Breast epithelium (tissue), 4 donors: Measurements from ENCODE around the gene DENND4B. TPM values are rescaled to one million over a fixed set of nuclear protein-coding genes. Genes with fewer than 3 reads are reported as not detected.
"Not testable (repeated sequence)": the region's sequence is repeated elsewhere in the genome, so short reads cannot be mapped to it uniquely, and the experiment has no call there.

ENCODE experiments used
- DNase-seq, 2 donors: peaks; one replicate each; pipeline ENCODE4 v3.0.0-alpha.2; 2019; ENCODE audit warnings: low spot score in 2 of 2
- H3K27ac ChIP-seq, 2 donors: fragments of 200-600 bp; sonication (generic) in 1 of 2; one replicate each; pipeline ENCODE4 v1.5.1; 2016 to 2019; ENCODE audit warnings: mild to moderate bottlenecking in 1 of 2
- H3K27me3 ChIP-seq, 2 donors: fragments of 200-600 bp; sonication (generic) in 1 of 2; one replicate each; pipeline versions ENCODE4 v1.5.1 to v1.6.0; 2017 to 2019; ENCODE audit warnings: control low read depth in 1 of 2, mild to moderate bottlenecking in 1 of 2
- H3K36me3 ChIP-seq: fragments of 200-600 bp; one replicate; pipeline ENCODE4 v1.5.1; 2019
- H3K4me1 ChIP-seq, 2 donors: fragments of 200-600 bp; sonication (generic); one replicate each; pipeline ENCODE4 v1.5.1; 2016 to 2019; ENCODE audit warnings: control low read depth in 1 of 2
- H3K4me3 ChIP-seq, 3 donors: fragments of 200-600 bp; sonication (generic); 1 replicate in 2 of 3; 2 replicates in 1 of 3; pipeline ENCODE4 v1.5.1; 2016 to 2019; ENCODE audit warnings: mild to moderate bottlenecking in 3 of 3, moderate library complexity in 2 of 3
- H3K9me3 ChIP-seq, 2 donors: fragments of 200-600 bp; sonication (generic) in 1 of 2; one replicate each; pipeline ENCODE4 v1.5.1; 2016 to 2019; ENCODE audit warnings: control low read depth in 1 of 2
- CTCF ChIP-seq, 3 donors: fragments of 450-650 bp; IDR thresholded peaks; one replicate each; pipeline ENCODE4 v1.5.1; 2016 to 2017; ENCODE audit warnings: antibody characterized with exemption in 3 of 3, mild to moderate bottlenecking in 3 of 3, moderate library complexity in 3 of 3
- POLR2A ChIP-seq: fragments of 450-650 bp; IDR thresholded peaks from one replicate; pipeline ENCODE4 v1.6.1; 2016; ENCODE audit warnings: antibody characterized with exemption, mild to moderate bottlenecking, moderate library complexity
- POLR2AphosphoS5 ChIP-seq, 3 donors: sonication (generic); formaldehyde crosslinking; IDR thresholded peaks; one replicate each; pipeline ENCODE4 v1.6.1; 2017; ENCODE audit warnings: antibody characterized with exemption in 3 of 3
- intact Hi-C: fragments of 100-400 bp; cut with DNase I; formaldehyde crosslinking; loops from one replicate; pipeline ENCODE4 v1.15.1; 2023; ENCODE audit warnings: low total_unique reads
- total RNA-seq, 3 donors: library from RNA; depleted of rRNA; stranded (reverse); fragments of >200 nt; gene quantifications; one replicate each; pipeline ENCODE4 v1.1.0, GENCODE V29; 2016

Gene DENND4B
- total RNA-seq, 3 donors from 2014 or later: 33.4 to 34.1 (median 33.8) TPM

DNA sequence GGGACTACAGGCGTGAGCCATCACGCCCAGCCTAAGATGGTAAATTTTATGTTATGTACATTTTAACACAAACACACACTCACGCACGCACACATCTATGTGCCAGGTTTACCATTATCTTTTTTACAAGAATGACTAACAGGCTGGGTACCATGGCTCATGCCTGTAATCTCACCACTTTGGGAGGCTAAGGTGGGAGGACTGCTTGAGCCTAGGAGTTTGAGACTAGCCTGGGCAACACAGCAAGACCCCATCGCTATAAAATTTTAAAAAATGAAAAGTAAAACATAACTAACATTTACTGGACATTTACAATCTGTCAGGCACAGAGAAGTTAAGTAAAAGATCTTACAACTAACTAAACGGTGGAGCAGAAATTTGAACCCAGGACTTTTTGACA lies 38.4 kb downstream of the DENND4B start:
- no peaks in the 10 kb centered on the region for H3K27me3 ChIP-seq
- H3K4me1 ChIP-seq: no peaks in the 10 kb centered on the region
- DNase-seq: no peak
- intact Hi-C loops: no loop called here
- no peak overlapping the region for H3K4me3 ChIP-seq
- H3K36me3 ChIP-seq: no peaks in the 10 kb centered on the region
- no peak overlapping the region for H3K27ac ChIP-seq
- H3K9me3 ChIP-seq: no peaks in the 10 kb centered on the region
- TF ChIP-seq CTCF (IDR thresholded peaks at IDR 0.05) (no peak), POLR2A (no peak), POLR2AphosphoS5 (IDR thresholded peaks at IDR 0.05) (no peak)

GRCh38 chr1:153907134-153907533 lies 39.4 kb downstream of the DENND4B start:
- intact Hi-C loops: no loop called here
- DNase-seq: no peak
- TF ChIP-seq POLR2A (no peak), CTCF (IDR thresholded peaks at IDR 0.05) (no peak), POLR2AphosphoS5 (IDR thresholded peaks at IDR 0.05) (no peak)
- H3K27me3 ChIP-seq: no peaks in the 10 kb centered on the region
- no peak overlapping the region for H3K27ac ChIP-seq
- H3K4me3 ChIP-seq: no peak overlapping the region
- H3K9me3 ChIP-seq: no peaks in the 10 kb centered on the region
- no peaks in the 10 kb centered on the region for H3K4me1 ChIP-seq
- H3K36me3 ChIP-seq: no peaks in the 10 kb centered on the region

DNA sequence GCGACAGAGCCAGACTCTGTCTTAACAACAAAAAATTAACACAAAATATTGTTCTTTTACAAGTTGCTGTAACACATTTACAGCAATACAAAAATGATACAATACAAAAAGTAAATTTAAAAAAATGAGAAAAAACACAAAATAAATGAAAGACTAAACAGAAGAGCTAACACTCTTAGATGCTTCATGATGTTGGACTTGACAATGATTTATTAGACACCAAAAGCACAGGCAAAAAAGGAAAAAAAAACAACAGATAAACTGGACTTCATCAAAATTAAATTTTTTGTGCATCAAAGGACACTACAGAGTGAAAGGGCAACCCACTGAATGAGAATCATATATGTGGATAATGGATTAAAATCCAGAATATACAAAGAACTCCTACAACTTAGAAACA lies 40.1 kb downstream of the DENND4B start:
- H3K27ac ChIP-seq: no peak overlapping the region
- no peak for TF ChIP-seq POLR2AphosphoS5 (IDR thresholded peaks at IDR 0.05)
- no peak for TF ChIP-seq POLR2A
- no peak for TF ChIP-seq CTCF (IDR thresholded peaks at IDR 0.05)
- H3K36me3 ChIP-seq: no peaks in the 10 kb centered on the region

DNA sequence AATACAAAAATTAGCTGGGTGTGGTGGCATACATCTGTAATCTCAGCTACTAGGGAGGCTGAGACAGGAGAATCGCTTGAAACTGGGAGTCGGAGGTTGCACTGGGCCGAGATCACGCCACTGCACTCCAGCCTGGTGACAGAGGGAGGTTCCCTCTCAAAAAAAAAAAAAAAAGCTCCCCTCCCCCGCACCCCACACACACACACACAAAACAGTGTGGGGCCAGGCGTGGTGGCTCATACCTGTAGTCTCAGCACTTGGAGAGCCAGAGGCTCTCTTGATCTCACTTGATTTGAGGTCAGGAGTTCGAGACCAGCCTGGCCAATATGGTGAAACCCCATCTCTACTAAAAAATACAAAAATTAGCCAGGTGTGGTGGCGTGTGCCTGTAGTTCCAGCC lies 40.6 kb downstream of the DENND4B start:
- H3K27ac ChIP-seq: not testable (repeated sequence)

More for the DNA sequence above, 40.1 kb downstream of the DENND4B start:
- H3K9me3 ChIP-seq: no peaks in the 10 kb centered on the region
- no peak overlapping the region for H3K4me3 ChIP-seq
- DNase-seq: no peak
- H3K4me1 ChIP-seq: no peaks in the 10 kb centered on the region
- no peaks in the 10 kb centered on the region for H3K27me3 ChIP-seq
- intact Hi-C loops: no loop called here

DNA sequence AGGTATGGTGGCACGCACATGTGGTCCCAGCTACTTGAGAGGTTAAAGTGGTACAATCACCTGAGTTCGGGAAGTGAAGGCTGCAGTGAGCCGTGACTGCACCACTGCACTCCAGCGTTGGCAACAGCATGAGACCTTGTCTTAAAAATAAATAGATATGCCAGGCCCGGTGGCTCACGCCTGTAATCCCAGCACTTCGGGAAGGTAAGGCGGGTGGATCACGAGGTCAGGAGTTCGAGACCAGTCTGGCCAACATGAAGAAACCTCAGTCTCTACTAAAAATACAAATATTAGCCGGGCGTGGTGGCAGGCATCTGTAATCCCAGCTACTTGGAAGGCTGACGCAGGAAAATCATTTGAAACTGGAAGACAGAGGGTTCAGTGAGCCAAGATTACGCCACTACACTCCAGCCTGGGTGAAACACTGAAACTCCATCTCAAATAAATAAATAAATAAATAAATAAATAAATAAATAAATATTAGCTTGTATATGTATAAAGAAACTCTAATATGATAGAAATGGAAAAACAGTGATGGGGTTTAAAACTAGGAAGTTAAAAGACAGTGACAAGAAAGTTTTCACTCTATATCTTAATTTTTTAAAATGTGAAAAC lies 42.6 kb downstream of the DENND4B start:
- TF ChIP-seq POLR2A (no peak), POLR2AphosphoS5 (IDR thresholded peaks at IDR 0.05) (no peak), CTCF (IDR thresholded peaks at IDR 0.05) (no peak)
- no peaks in the 10 kb centered on the region for H3K27me3 ChIP-seq
- H3K4me1 ChIP-seq: no peaks in the 10 kb centered on the region
- no peaks in the 10 kb centered on the region for H3K9me3 ChIP-seq
- no peaks in the 10 kb centered on the region for H3K36me3 ChIP-seq
- no peak overlapping the region for H3K4me3 ChIP-seq
- DNase-seq: no peak
- no peak overlapping the region for H3K27ac ChIP-seq
- intact Hi-C loops: no loop called here

More for the DNA sequence above, 40.6 kb downstream of the DENND4B start:
- DNase-seq, H3K36me3 ChIP-seq, H3K9me3 ChIP-seq, H3K4me3 ChIP-seq, intact Hi-C loops, H3K4me1 ChIP-seq, H3K27me3 ChIP-seq: not testable (repeated sequence)

DNA sequence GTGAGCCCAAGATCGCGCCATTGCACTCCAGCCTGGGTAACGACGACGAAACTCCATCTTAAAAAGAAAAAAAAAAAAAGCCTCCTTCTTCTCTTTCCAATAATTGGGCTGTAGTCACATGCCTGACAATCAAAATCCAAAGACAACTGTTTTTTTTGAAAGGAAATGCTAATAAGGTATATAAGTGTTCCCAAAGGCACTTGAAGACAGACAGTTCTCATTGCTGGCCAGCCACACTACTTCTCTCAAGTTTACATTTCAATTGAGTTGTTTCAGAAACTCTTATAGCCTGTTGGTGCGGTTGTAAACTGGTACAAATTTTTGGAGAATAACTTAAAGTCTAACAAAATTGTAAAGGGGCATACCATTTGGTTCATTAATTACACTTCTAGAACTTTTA lies 47.0 kb downstream of the DENND4B start:
- TF ChIP-seq POLR2AphosphoS5 (IDR thresholded peaks at IDR 0.05): no peak
- no peak for TF ChIP-seq POLR2A
- no peak for TF ChIP-seq CTCF (IDR thresholded peaks at IDR 0.05)

GRCh38 chr1:153895866-153896265 lies 50.7 kb downstream of the DENND4B start:
- intact Hi-C loops, H3K4me1 ChIP-seq, H3K27ac ChIP-seq, H3K4me3 ChIP-seq, H3K9me3 ChIP-seq, H3K36me3 ChIP-seq, DNase-seq, H3K27me3 ChIP-seq: not testable (repeated sequence)

More for the DNA sequence above, 47.0 kb downstream of the DENND4B start:
- no peaks in the 10 kb centered on the region for H3K4me1 ChIP-seq
- no peaks in the 10 kb centered on the region for H3K36me3 ChIP-seq
- intact Hi-C loops: no loop called here
- H3K4me3 ChIP-seq: no peak overlapping the region
- H3K27ac ChIP-seq: no peak overlapping the region
- H3K27me3 ChIP-seq: no peaks in the 10 kb centered on the region
- no peaks in the 10 kb centered on the region for H3K9me3 ChIP-seq
- no peak for DNase-seq

DNA sequence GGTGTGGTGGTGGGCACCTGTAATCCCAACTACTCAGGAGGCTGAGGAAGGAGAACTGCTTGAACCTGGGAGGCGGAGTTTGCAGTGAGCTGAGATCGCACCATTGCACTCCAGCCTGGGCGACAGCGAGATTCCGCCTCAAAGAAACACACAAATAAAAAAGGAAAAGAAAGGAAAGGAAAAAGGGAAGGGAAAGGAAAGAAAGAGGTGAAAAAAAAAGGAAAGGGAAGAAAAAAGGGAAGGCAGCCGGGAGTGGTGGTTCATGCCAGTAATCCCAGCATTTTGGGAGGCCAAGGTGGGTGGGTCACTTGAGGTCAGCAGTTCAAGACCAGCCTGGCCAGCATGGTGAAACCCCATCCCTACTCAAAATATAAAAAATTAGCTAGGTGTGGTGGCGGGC lies 55.5 kb downstream of the DENND4B start:
- H3K36me3 ChIP-seq, intact Hi-C loops, DNase-seq, H3K4me1 ChIP-seq, H3K4me3 ChIP-seq, H3K9me3 ChIP-seq, H3K27ac ChIP-seq, H3K27me3 ChIP-seq: not testable (repeated sequence)
